Heart left ventricle (tissue), 16 donors: ENCODE measurements around the gene C2orf74. TPM values are rescaled to one million over a fixed set of nuclear protein-coding genes. Genes with fewer than 3 reads are reported as not detected.
A peak's percentile ranks its signal among the peaks of the same experiment; 100 is the strongest.

ENCODE experiments used
- ATAC-seq, 4 donors: fragments of 200-7000 bp; cut with Tn5 transposase; one replicate each; pipeline ENCODE4 v1.9.1; 2020 to 2022; ENCODE audit warnings: moderate library complexity in 4 of 4, mild to moderate bottlenecking in 3 of 4, moderate number of reproducible peaks in 1 of 4
- DNase-seq, 5 donors: peaks; one replicate each; pipeline ENCODE4 v3.0.0-alpha.2; 2020
- H3K27ac ChIP-seq, 12 donors: fragments of 200-600 bp; sonication (generic) in 4 of 12; one replicate each; pipeline versions ENCODE4 v1.5.0 to v1.8.0; 2016 to 2022; ENCODE audit warnings: mild to moderate bottlenecking in 2 of 12
- H3K27me3 ChIP-seq, 9 donors: fragments of 200-600 bp; sonication (generic) in 2 of 9; one replicate each; pipeline versions ENCODE4 v1.5.1 to v1.8.0; 2016 to 2022; ENCODE audit warnings: mild to moderate bottlenecking in 3 of 9
- H3K36me3 ChIP-seq, 9 donors: fragments of 200-600 bp; sonication (generic) in 2 of 9; one replicate each; pipeline versions ENCODE4 v1.5.0 to v1.8.0; 2018 to 2022; ENCODE audit warnings: mild to moderate bottlenecking in 2 of 9
- H3K4me1 ChIP-seq, 12 donors: fragments of 200-600 bp; sonication (generic) in 4 of 12; one replicate each; pipeline versions ENCODE4 v1.5.0 to v1.8.0; 2016 to 2022; ENCODE audit warnings: mild to moderate bottlenecking in 3 of 12
- H3K4me3 ChIP-seq, 12 donors: fragments of 200-600 bp; sonication (generic) in 4 of 12; one replicate each; pipeline versions ENCODE4 v1.5.0 to v1.8.0; 2017 to 2022; ENCODE audit warnings: mild to moderate bottlenecking in 9 of 12, moderate library complexity in 4 of 12
- H3K9me3 ChIP-seq, 12 donors: fragments of 200-600 bp; sonication (generic) in 4 of 12; one replicate each; pipeline versions ENCODE4 v1.5.0 to v1.8.0; 2016 to 2022; ENCODE audit warnings: mild to moderate bottlenecking in 1 of 12
- POLR2A ChIP-seq, 2 donors: fragments of 450-650 bp; IDR thresholded peaks; one replicate each; pipeline ENCODE4 v1.6.1; 2017; ENCODE audit warnings: antibody characterized with exemption in 2 of 2, mild to moderate bottlenecking in 2 of 2, moderate library complexity in 2 of 2
- WGBS, 4 donors: extraction: QIAGEN DNeasy Blood & Tissue Kit in 2 of 4; methylation state at CpG; one replicate each; pipeline versions ENCODE4 v1.1.5 to v1.1.7; 2013 to 2018; 5-methylcytosine and 5-hydroxymethylcytosine counted together
- intact Hi-C, 10 donors: fragments of 100-400 bp; cut with DNase I; formaldehyde crosslinking; loops; one replicate each; pipeline versions ENCODE4 v1.11.1 to v1.14.2; 2022
- polyA plus RNA-seq, 2 donors: library from polyadenylated mRNA; stranded (reverse); fragments of 200-250 nt; gene quantifications; one replicate each; pipeline ENCODE4 v1.2.3, GENCODE V29; 2013
- total RNA-seq, 9 donors: library from RNA; depleted of rRNA in 2 of 9; stranded (reverse); fragments of >200 nt in 2 of 9; fragmentation: NEBNext Ultra II Directional in 3 of 9; extraction: Animal tissue kit (Norgen Biotek cat#: 25700) in 3 of 9; gene quantifications; one replicate each; pipeline versions ENCODE4 v1.1.0 to v1.2.4, GENCODE V29; 2016 to 2023
- TF ChIP-seq, protein P1 (sequence below), 12 donors: fragments of 200-600 bp; sonication (generic) in 4 of 12; IDR thresholded peaks; one replicate each; pipeline versions ENCODE4 v1.5.0 to v1.8.0; 2018 to 2022; ENCODE audit warnings: antibody characterized with exemption in 12 of 12, mild to moderate bottlenecking in 5 of 12
- donor health status: ischemic (EF 13 %, LVEDD 7.1; RV severe dilation, severe dysfunction).
- donor health status: healthy with polysubstance abuse.
- donor health status: DM: no; HTN: yes; CAD: no.
- donor health status: DM: no; HTN: no; CAD: no.
- donor health status: ischemic (EF 25% LVEDD 6.9; RV normal size, moderate dysfunction).
- donor health status: ischemic (EF 25% LVEDD 5.7; RV mildly dilated, moderate dysfunction).
- donor health status: healthy.
- donor health status: DM: yes; HTN: yes; CAD: no.
- donor health status: ischemic (EF 35%, LVEDD 5.7; RV mildly dilated, moderate dysfunction).
- donor health status: nonischemic (EF 11% LVEDD 7.7; RV severe dilation, severe dysfunction).
- donor health status: DM: yes; HTN: yes; CAD: no.
- donor health status: PGD.
- donor health status: ischemic (EF 29% LVEDD 5.4; RV normal size, mild dysfunction).
- donor health status: nonischemic (EF 23%, LVEDD 6.1; RV moderate dilation, normal function).

The C2orf74 gene
- total and polyA plus RNA-seq, 11 donors = 12.3 to 51.8 (median 17.7) TPM

GRCh38 chr2:61149074-61149473 is 12.9 kb upstream of the C2orf74 start:
- ATAC-seq = no peak
- no peak overlapping the region for H3K4me3 ChIP-seq
- 85 to 90% (median 87%) methylated on average over 6 of the region's 6 CpGs for WGBS, 4 donors
- TF ChIP-seq, protein P1, sequence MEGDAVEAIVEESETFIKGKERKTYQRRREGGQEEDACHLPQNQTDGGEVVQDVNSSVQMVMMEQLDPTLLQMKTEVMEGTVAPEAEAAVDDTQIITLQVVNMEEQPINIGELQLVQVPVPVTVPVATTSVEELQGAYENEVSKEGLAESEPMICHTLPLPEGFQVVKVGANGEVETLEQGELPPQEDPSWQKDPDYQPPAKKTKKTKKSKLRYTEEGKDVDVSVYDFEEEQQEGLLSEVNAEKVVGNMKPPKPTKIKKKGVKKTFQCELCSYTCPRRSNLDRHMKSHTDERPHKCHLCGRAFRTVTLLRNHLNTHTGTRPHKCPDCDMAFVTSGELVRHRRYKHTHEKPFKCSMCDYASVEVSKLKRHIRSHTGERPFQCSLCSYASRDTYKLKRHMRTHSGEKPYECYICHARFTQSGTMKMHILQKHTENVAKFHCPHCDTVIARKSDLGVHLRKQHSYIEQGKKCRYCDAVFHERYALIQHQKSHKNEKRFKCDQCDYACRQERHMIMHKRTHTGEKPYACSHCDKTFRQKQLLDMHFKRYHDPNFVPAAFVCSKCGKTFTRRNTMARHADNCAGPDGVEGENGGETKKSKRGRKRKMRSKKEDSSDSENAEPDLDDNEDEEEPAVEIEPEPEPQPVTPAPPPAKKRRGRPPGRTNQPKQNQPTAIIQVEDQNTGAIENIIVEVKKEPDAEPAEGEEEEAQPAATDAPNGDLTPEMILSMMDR (IDR thresholded peaks at IDR 0.05) = no peak
- TF ChIP-seq POLR2A (IDR thresholded peaks at IDR 0.05) = no peak
- no peak overlapping the region for H3K27ac ChIP-seq
- H3K4me1 ChIP-seq = peaks cover 0 to 16% (median 5%) of the 10 kb centered on the region in 12 donors
- DNase-seq = no peak
- no peaks in the 10 kb centered on the region for H3K9me3 ChIP-seq
- peaks cover 0 to 40% (median 24%) of the 10 kb centered on the region in 9 donors for H3K36me3 ChIP-seq
- H3K27me3 ChIP-seq = no peaks in the 10 kb centered on the region
- intact Hi-C loops = no loop called here

GRCh38 chr2:61151436-61151835 is 10.6 kb upstream of the C2orf74 start:
- H3K4me3 ChIP-seq = no peak overlapping the region
- H3K36me3 ChIP-seq = peaks cover 0 to 40% (median 24%) of the 10 kb centered on the region in 9 donors
- no peaks in the 10 kb centered on the region for H3K9me3 ChIP-seq
- H3K27me3 ChIP-seq = no peaks in the 10 kb centered on the region
- no peak overlapping the region for H3K27ac ChIP-seq
- ATAC-seq (no peak), DNase-seq (no peak)
- intact Hi-C loops = no loop called here
- no peaks in the 10 kb centered on the region for H3K4me1 ChIP-seq
- WGBS, 4 donors = 95 to 100% (median 100%) methylated on average over 1 of the region's 1 CpG
- no peak for TF ChIP-seq POLR2A (IDR thresholded peaks at IDR 0.05)
- TF ChIP-seq, protein P1 (IDR thresholded peaks at IDR 0.05) = no peak

DNA sequence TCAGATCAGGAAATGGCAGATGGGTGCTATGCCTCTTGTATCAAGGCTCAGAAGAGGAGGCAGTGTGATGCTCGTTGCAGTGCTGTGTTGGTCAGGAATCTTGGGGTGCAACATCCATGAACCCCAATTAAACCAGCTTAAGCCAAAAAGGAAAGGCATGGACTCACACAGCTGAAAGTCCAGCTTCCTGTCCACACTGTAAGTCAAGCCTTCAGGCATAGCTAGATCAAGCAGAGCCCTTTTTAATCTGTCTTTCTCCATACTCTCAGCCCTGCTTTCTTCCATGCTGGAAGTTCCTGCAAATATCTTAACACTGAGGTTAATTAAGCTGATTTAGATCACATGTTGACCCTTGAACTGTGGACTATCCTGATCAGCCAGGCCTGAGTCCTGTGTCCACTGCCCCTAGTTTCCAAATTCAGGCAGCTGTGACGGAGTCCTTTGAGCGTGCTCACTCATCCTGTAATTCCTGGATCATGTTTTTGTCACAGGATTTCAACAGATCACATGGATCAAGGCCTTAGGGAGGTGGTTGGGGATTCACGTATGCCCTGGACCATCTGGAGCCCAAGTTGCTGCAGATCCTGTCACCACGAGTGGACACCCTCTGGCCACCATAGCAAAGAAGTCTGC is 4.5 kb upstream of the C2orf74 start:
- Histone ChIP-seq H3K4me1 (no peaks in the 10 kb centered on the region), H3K27me3 (no peaks in the 10 kb centered on the region), H3K9me3 (peaks cover 0 to 11% (median 0%) of the 10 kb centered on the region in 12 donors), H3K36me3 (peaks cover 0 to 41% (median 17%) of the 10 kb centered on the region in 9 donors), H3K4me3 (no peak overlapping the region), H3K27ac (no peak overlapping the region)
- TF ChIP-seq, protein P1 (IDR thresholded peaks at IDR 0.05) = no peak
- no peak for TF ChIP-seq POLR2A (IDR thresholded peaks at IDR 0.05)
- 80 to 97% (median 93%) methylated on average over 5 of the region's 5 CpGs for WGBS, 4 donors
- intact Hi-C loops = no loop called here
- ATAC-seq = no peak
- no peak for DNase-seq

DNA sequence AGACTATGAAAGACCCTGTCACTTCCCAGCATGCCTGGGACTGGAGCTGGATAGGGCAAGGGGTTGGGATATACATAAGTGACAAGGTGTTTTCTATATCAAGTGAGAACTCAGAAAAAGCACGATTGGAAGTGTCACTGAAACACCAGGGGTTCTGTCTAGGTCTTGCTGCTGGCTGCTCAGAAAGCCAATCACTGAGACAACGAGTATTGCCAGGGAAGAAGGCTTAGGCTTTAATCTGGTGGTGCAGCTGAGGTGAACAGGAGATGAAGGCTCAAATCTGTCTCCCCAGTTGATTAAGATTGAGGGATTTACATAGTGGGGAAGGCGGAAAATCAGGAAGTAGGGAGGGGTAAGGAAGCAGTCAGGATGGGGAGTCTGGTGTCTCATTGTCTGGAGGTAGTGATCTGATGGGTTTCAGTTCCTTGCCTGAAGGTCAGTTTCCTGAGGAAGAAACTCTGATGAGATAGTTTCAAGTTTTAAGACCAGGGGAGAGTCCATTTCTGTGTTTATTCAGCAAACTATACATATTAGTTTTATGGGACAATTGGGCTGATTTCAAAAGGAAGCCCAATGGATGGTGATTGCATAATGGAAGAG is 3.5 kb upstream of the C2orf74 start:
- Histone ChIP-seq H3K27me3 (no peaks in the 10 kb centered on the region), H3K4me3 (no peak overlapping the region), H3K9me3 (peaks cover 0 to 11% (median 0%) of the 10 kb centered on the region in 12 donors), H3K27ac (peak overlapping the region in 1 of 12 donors; percentile 2), H3K4me1 (no peaks in the 10 kb centered on the region), H3K36me3 (peaks cover 0 to 51% (median 26%) of the 10 kb centered on the region in 9 donors)
- intact Hi-C loops = no loop called here
- 56 to 69% (median 63%) methylated on average over 3 of the region's 3 CpGs for WGBS, 4 donors
- DNase-seq (no peak), ATAC-seq (no peak)
- TF ChIP-seq, protein P1 (IDR thresholded peaks at IDR 0.05) = no peak
- TF ChIP-seq POLR2A (IDR thresholded peaks at IDR 0.05) = no peak
